ENCODE measurements around the gene FIBIN.

Gene FIBIN

GRCh38 chr11:27020751-27021150 is 26.8 kb downstream of the FIBIN start:
- H3K4me3 ChIP-seq (ENCODE audit: control insufficient read depth, low read depth, low read length), result no peak overlapping the region
- DNase-seq (ENCODE audit: low read depth), result no peak
- no peak for TF ChIP-seq CTCF (IDR thresholded peaks at IDR 0.05; ENCODE audit: control insufficient read depth, insufficient read depth, low read depth, low read length, missing control alignments)

- DNase-seq (ENCODE audit: low read depth), result no peak
- H3K4me3 ChIP-seq (ENCODE audit: control insufficient read depth, low read depth, low read length), result no peak overlapping the region
- no peak for TF ChIP-seq CTCF (IDR thresholded peaks at IDR 0.05; ENCODE audit: control insufficient read depth, insufficient read depth, low read depth, low read length, missing control alignments)
Measured at GRCh38 chr11:27022659-27023251, 28.8 kb downstream of the FIBIN start.

- no peak overlapping the region for H3K4me3 ChIP-seq (ENCODE audit: control insufficient read depth, low read depth, low read length)
- no peak for TF ChIP-seq CTCF (IDR thresholded peaks at IDR 0.05; ENCODE audit: control insufficient read depth, insufficient read depth, low read depth, low read length, missing control alignments)
- no peak for DNase-seq (ENCODE audit: low read depth)
Measured at GRCh38 chr11:27024865-27025264, 31.0 kb downstream of the FIBIN start.

- no peak for DNase-seq (ENCODE audit: low read depth)
- H3K4me3 ChIP-seq (ENCODE audit: control insufficient read depth, low read depth, low read length), result no peak overlapping the region
- TF ChIP-seq CTCF (IDR thresholded peaks at IDR 0.05; ENCODE audit: control insufficient read depth, insufficient read depth, low read depth, low read length, missing control alignments), result no peak
Measured at GRCh38 chr11:27025312-27025955, 31.5 kb downstream of the FIBIN start.

GRCh38 chr11:27025957-27026733 is 32.2 kb downstream of the FIBIN start:
- no peak for DNase-seq (ENCODE audit: low read depth)
- H3K4me3 ChIP-seq (ENCODE audit: control insufficient read depth, low read depth, low read length), result no peak overlapping the region
- no peak for TF ChIP-seq CTCF (IDR thresholded peaks at IDR 0.05; ENCODE audit: control insufficient read depth, insufficient read depth, low read depth, low read length, missing control alignments)

GRCh38 chr11:27028561-27028965 is 34.7 kb downstream of the FIBIN start:
- no peak for DNase-seq (ENCODE audit: low read depth)
- no peak overlapping the region for H3K4me3 ChIP-seq (ENCODE audit: control insufficient read depth, low read depth, low read length)
- TF ChIP-seq CTCF (IDR thresholded peaks at IDR 0.05; ENCODE audit: control insufficient read depth, insufficient read depth, low read depth, low read length, missing control alignments), result no peak

All from AG09309 (cell line).